Activated B cell treated with CpG ODN at 0.5 μM for 24 hours (primary cell): ENCODE results near the gene STRIT1. TPM values are rescaled to one million over a fixed set of nuclear protein-coding genes. Genes with fewer than 3 reads are reported as not detected.

Experiments used
- ATAC-seq: fragments of 200-7000 bp; cut with Tn5 transposase; one replicate; pipeline ENCODE4 v1.10.0; 2021; ENCODE audit warnings: low read depth, mild to moderate bottlenecking, moderate library complexity
- CTCF ChIA-PET: fragments of 350-600 bp; sonication (Branson Sonifier 250); formaldehyde crosslinking; loops from one replicate; lab custom pipeline; 2021; ENCODE audit warnings: antibody characterized with exemption; lab: Charles Lee
- POLR2A ChIA-PET: fragments of 350-600 bp; sonication (Branson Sonifier 250); formaldehyde crosslinking; loops from one replicate; lab custom pipeline; 2021; ENCODE audit warnings: antibody characterized with exemption; lab: Charles Lee
- DNase-seq: peaks from one replicate; pipeline ENCODE4 v3.0.0; 2022
- H3K27ac Mint-ChIP-seq: one replicate; pipeline ENCODE4 v1.8.0; 2020; ENCODE audit warnings: mixed read lengths
- H3K27me3 Mint-ChIP-seq: one replicate; pipeline ENCODE4 v1.8.0; 2021; ENCODE audit warnings: mixed read lengths
- H3K36me3 Mint-ChIP-seq: one replicate; pipeline ENCODE4 v1.8.0; 2021; ENCODE audit warnings: low read depth, mixed read lengths
- H3K4me1 Mint-ChIP-seq: one replicate; pipeline ENCODE4 v1.8.0; 2021; ENCODE audit warnings: mixed read lengths
- H3K4me3 Mint-ChIP-seq: one replicate; pipeline ENCODE4 v1.8.0; 2020; ENCODE audit warnings: mild to moderate bottlenecking, mixed read lengths
- H3K9me3 Mint-ChIP-seq: one replicate; pipeline ENCODE4 v1.8.0; 2020; ENCODE audit warnings: mixed read lengths
- CTCF ChIP-seq: fragments of 200-600 bp; IDR thresholded peaks from one replicate; pipeline ENCODE4 v1.8.0; 2022; ENCODE audit warnings: antibody characterized with exemption, mild to moderate bottlenecking
- intact Hi-C: fragments of 100-400 bp; cut with micrococcal nuclease; formaldehyde crosslinking; loops from one replicate; pipeline ENCODE4 v1.15.1; 2024
- total RNA-seq: library from RNA; stranded (reverse); gene quantifications from 2 replicates; pipeline ENCODE4 v1.2.3, GENCODE V29; 2022

Gene STRIT1
- total RNA-seq: not detected in 2 replicates

DNA sequence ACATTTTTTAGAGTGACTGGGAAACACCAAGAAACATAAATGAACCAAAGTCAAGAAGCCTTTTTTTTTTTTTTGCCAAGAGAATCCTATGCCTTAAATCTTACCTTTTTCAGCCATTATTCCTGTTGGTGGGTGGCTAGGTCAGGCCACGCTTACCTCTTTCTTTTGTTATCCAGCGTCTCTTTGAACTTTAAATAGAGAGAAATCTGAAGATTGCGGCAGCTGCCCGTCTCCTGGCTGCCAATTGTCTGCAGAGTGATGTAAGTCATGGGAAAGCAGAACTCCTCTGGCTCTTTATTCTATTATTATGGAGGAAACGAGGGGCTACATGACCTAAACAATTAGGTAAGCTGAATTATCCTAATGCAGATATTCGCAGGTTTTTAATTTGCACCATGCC is at the start of gene STRIT1:
Gene STRIT1, minus strand, starts transcription at position 168 of the 400 bp plus-strand sequence.
- CTCF ChIA-PET: no interaction called here
- Mint-ChIP-seq H3K27me3 (no peaks in the 10 kb centered on the region), H3K36me3 (no peaks in the 10 kb centered on the region), H3K4me1 (no peaks in the 10 kb centered on the region), H3K9me3 (peaks cover 4% of the 10 kb centered on the region), H3K4me3 (no peak within 1 kb of the TSS), H3K27ac (no peak within 1 kb of the TSS)
- DNase-seq: no peak
- intact Hi-C loops: no loop called here
- ATAC-seq: no peak
- POLR2A ChIA-PET: no interaction called here
- no peak for TF ChIP-seq CTCF

GRCh38 chr3:155342344-155342743 is 48.9 kb upstream of the STRIT1 start:
- ATAC-seq (no peak), DNase-seq (no peak)
- H3K36me3 Mint-ChIP-seq: no peaks in the 10 kb centered on the region
- ChIA-PET CTCF (no interaction called here), POLR2A (no interaction called here)
- intact Hi-C loops: no loop called here
- no peaks in the 10 kb centered on the region for H3K27me3 Mint-ChIP-seq
- H3K4me1 Mint-ChIP-seq: no peaks in the 10 kb centered on the region
- no peak overlapping the region for H3K27ac Mint-ChIP-seq
- TF ChIP-seq CTCF: no peak
- H3K9me3 Mint-ChIP-seq: no peaks in the 10 kb centered on the region
- no peak overlapping the region for H3K4me3 Mint-ChIP-seq

GRCh38 chr3:155339052-155339451 is 45.6 kb upstream of the STRIT1 start:
- H3K27ac Mint-ChIP-seq: no peak overlapping the region
- intact Hi-C loops: no loop called here
- H3K4me1 Mint-ChIP-seq: no peaks in the 10 kb centered on the region
- no peaks in the 10 kb centered on the region for H3K9me3 Mint-ChIP-seq
- CTCF ChIA-PET: no interaction called here
- DNase-seq (no peak), ATAC-seq (no peak)
- no peaks in the 10 kb centered on the region for H3K27me3 Mint-ChIP-seq
- no peaks in the 10 kb centered on the region for H3K36me3 Mint-ChIP-seq
- TF ChIP-seq CTCF: no peak
- POLR2A ChIA-PET: no interaction called here
- H3K4me3 Mint-ChIP-seq: no peak overlapping the region

DNA sequence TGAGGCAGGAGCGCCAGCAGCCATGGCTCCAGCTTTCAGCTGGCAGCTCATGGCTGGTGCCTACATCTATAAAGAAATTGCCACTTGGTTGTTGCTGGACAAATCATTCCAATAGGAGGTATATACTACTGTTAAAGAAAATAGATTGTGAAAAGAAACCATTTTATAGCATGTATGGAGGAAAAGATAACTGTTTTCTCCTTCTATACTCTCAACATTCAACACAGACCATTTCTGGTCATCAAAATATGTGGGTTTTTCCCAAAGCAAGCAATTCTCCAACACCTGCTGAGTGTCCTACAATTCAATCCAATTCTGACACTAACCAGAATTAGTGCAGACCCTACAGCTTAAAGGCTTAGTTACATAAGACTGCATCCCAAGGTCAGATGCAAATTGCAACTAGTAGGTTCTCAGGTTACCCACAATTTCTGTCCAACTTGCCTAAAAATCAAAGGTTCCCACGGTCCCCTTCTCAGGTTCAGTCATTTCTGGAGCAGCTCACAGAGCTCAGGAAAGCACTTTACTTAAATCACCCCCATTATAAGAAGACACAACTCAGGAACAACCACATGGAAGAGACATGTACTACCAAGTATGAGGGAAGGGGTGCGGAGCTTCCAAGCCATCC is 42.4 kb upstream of the STRIT1 start:
- TF ChIP-seq CTCF: no peak
- H3K4me1 Mint-ChIP-seq: no peaks in the 10 kb centered on the region
- no peaks in the 10 kb centered on the region for H3K36me3 Mint-ChIP-seq
- CTCF ChIA-PET: no interaction called here
- H3K27ac Mint-ChIP-seq: no peak overlapping the region
- H3K4me3 Mint-ChIP-seq: no peak overlapping the region
- DNase-seq: no peak
- POLR2A ChIA-PET: no interaction called here
- no peaks in the 10 kb centered on the region for H3K27me3 Mint-ChIP-seq
- H3K9me3 Mint-ChIP-seq: no peaks in the 10 kb centered on the region
- intact Hi-C loops: no loop called here
- no peak for ATAC-seq

DNA sequence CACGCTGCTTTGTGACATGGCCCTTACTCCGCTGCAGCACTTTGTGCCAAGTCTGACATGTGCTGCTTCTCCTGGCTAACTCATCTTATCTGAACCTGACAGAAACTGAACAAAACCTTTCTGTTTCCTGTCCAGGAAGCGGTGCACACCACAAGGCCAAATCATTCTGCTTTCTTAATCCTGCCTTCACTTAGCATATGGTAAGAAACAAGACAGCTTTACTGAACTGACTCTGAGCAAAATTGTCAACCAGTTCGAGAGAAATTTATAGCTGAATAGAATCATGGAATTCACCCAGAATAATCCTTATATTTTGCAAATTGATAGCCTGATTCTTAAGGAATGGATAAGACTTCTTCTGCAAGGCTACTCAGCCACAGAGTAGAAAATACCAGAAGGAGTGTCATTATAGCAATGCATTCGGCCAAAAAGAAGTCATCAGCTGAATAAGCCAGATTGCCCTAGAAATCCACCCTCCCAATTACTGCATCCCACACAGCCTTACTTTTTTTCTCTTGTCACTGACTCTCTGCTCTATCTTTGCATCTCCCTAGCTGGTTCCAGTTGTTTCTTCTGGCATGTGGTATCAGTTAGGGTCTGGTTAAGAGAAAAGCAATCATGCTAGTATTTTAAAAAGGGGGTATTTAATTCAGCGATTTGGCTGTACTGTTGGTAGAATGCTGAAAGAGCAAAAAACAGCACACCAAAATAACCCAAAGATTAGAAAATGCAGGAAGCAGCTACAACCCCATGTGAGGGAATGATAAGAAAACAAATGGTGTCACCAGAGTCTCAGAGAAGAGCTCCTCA is 41.6 kb upstream of the STRIT1 start:
- no peak for ATAC-seq
- no peaks in the 10 kb centered on the region for H3K9me3 Mint-ChIP-seq
- H3K36me3 Mint-ChIP-seq: no peaks in the 10 kb centered on the region
- no peak for TF ChIP-seq CTCF
- no peaks in the 10 kb centered on the region for H3K27me3 Mint-ChIP-seq
- intact Hi-C loops: no loop called here
- POLR2A ChIA-PET: no interaction called here
- DNase-seq: no peak
- H3K4me1 Mint-ChIP-seq: no peaks in the 10 kb centered on the region
- H3K27ac Mint-ChIP-seq: no peak overlapping the region
- no peak overlapping the region for H3K4me3 Mint-ChIP-seq
- CTCF ChIA-PET: no interaction called here
